TTC549 (cell line): ENCODE measurements around the gene SPRED3.
"Not testable (repeated sequence)": the region's sequence is repeated elsewhere in the genome, so short reads cannot be mapped to it uniquely, and the experiment has no call there.

ENCODE experiments used
- FAIRE-seq: peaks from 2 replicates; lab custom pipeline; 2012; peaks lifted over from hg19 to GRCh38; lab: Jason Lieb, UNC

Gene SPRED3

DNA sequence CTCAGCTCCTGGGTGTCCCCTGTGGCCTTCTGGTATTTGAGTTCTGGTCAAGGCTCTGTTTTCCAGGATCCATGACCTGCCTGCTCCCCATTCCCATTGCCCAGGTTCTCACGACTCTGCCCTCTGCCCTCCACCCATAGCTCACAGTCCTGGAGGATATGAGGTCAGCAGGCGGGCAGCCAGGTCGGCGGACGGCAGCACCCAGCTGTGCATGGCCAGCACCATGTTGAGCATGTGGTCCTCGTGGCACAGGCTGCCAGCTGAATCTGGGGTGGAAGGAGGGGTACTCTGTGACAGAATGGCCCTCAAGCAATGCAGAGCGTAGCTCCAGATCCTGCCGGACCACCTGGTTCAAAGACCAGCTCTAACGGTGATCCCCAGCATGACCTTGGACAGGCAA lies 32.4 kb downstream of the SPRED3 start:
- no peak for FAIRE-seq

DNA sequence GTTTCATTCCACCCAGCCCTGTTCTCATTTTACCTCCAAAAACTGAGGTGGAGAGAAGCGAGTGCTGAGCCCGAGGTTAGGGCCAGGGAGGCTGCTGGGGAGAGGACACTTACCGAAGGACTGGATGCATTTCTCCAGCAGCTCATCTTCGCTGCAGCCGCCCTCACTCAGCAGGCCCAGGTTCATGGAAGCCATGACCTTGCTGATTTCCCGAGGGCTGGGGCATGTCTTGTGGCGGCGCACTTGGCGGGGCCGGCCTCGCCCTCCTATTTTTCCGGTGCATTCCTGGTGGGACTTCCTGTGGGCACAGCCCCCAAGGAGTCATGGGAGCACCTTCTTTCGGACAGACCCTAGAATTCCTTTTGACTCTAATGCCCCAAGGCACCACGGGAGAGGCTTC lies 33.4 kb downstream of the SPRED3 start:
- no peak for FAIRE-seq

DNA sequence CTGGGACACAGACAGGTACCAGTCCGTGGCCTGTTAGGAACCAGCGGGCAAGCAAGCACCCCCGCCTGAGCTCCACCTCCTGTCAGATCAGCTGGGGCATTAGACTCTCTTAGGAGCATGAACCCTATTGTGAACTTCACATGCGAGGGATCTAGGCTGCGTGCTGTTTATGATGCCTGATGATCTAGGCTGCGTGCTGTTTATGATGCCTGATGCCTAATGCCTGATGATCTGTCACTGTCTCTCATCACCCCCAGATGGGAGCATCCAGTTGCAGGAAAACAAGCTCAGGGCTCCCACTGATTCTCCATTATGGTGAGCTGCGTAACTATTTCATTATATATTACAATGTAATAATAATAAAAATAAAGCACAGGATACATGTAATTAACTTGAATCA lies 33.9 kb downstream of the SPRED3 start:
- FAIRE-seq, result no peak

DNA sequence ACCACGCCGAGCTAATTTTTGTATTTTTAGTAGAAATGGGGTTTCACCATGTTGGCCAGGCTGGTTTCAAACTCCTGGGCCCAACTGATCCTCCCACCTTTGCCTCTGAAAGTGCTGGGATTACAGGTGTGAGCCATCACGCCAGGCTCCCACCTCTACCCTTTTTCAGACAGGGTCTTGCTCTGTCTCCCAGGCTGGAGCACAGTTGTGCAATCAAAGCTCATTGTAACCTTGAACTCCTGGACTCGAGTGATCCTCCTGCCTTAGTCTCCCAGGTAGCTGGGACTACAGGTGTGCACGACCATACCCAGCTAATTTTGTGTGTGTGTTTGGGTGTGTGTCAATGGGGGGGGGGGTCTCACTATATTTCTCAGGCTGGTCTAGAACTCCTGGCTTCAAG lies 35.8 kb downstream of the SPRED3 start:
- no peak for FAIRE-seq

DNA sequence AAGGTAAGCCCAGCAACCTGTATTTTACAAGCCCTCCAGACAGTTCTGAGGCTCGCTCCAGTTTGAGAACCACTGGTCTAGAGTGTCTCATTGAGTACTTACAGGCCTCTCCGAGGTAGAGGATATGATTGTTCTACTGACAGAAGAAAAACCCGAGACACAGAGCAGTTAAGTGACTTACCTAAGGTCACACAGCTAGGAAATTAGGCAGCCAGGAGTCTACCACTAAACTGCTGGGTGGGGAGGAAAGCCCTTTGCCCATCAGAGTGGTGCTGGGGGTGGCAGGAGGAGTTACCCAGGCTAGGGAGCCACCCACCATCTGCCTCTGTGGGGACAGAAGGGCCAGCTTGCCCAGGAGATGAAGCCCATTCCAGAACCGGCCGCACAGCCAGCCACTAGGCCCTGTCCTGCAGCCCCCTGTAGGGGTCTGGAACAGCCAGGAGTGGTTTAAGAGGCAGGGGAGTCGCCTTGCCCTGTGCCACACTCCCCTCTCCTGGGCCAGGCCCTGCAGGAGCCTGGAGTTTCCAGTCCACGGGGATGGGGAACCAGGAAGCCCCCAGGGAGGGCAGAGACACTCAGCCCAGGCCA lies 36.8 kb downstream of the SPRED3 start:
- FAIRE-seq, result no peak

DNA sequence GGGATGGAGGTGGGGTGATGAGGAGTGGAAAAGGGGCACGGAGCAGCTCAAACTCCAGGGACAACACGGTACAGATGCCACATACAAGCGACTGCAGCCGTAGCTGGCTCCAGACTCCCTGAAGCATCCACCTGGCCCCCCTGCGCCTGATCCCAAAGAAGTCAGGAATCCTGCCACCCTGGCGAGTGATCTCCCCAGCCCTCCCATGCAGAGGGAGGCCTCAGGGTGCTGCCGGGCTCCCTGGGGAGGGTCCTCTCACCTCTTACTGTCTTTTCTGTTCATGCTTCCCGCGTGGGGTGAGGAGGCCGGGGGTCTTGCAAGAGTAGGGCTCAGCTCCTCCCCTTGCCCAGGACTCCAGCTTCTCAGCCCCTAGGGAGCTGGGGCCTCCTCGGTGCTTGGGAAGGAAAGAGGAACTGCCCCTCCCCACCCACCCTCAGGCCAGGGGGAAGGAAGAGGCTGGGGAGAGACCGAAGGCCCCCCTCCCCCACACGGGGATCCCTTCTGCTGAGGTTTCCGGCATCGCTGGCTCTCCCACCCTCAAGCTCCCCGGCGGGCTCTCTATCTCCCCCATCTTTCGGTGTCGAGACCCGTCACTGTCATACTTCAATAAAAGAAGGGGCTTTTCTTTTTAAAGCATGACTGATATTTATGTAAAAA lies 37.4 kb downstream of the SPRED3 start, which contains the start of gene RASGRP4:
RASGRP4 (minus strand) TSS at position 410 of the 657 bp plus-strand sequence; CDS start at position 282, 128 bp downstream.
- no peak for FAIRE-seq

DNA sequence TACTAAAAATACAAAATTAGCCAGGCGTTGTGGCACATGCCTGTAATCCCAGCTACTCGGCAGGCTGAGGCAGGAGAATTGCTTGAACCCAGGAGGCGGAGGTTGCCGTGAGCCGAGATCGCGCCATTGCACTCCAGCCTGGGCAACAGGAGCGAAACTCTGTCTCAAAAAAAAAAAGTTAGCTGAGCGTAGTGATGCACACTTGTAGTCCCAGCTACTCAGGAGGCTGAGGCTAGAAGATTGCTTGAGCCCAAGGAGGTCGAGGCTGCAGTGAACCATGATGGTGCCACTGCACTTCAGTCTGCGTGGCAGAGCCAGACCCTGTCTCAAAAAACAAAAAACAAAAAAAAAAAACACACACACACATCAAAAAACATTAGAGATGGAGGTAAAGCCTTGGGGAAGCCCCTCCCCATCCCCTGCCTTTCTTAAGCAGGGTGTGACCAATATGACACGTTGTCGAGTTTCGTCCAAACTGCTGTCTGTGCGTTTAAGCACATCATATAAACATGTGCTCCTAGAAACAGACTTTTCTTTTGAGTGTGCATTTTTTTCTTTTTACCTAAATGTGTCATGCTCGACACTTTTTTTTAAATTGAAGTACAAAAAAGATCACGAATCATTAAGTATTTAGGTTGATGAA lies 38.7 kb downstream of the SPRED3 start:
- FAIRE-seq, result not testable (repeated sequence)

DNA sequence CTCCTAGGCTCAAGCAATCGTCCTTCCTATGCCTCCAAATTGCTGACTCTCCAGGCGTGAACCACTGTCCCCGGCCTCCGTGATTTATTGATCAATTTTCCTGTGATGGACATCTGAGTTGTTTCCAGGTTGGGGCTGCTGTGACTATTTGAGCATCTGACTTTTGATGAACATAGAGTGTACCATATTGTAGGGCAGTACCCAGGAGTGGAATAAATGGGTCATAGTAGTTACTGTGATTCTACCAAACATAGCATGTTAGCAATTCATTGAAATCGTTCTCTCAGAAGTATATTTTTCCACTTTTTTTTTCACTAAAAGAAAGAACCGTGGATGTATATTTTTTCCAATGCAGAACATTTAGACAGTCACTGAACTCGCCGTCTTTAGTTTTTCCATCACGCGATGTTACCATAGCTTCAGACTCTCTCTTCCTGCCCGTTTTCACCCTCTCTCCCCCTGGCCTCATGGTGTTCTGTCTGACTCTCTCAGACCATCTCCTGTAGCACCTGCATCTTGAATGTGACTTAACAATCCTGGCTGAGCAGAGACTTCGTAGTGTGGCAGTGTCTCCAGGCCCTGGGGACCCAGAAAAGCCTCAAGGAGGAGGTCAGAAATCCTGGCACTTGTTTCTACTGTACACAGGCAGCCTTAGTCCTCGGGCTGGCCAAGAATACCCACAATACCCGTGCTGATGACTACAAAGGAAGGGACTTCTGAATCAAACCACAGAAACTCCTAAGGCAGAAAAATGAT lies 40.7 kb downstream of the SPRED3 start:
- no peak for FAIRE-seq

DNA sequence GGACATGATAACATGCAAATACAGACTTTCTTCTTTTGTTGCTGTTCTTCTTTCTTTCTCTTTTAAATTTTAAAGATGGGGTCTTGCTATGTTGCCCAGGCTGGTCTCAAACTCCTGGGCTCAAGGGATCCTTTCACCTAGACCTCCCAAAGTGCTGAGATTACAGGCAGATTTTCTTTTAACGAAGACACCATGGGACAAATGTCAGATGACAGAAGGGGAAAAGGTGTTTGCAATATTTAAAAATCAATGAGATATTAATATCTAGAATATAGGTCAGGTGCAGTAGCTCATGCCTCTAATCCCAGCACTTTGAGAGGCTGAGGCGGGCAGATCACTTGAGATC lies 41.3 kb downstream of the SPRED3 start:
- no peak for FAIRE-seq

DNA sequence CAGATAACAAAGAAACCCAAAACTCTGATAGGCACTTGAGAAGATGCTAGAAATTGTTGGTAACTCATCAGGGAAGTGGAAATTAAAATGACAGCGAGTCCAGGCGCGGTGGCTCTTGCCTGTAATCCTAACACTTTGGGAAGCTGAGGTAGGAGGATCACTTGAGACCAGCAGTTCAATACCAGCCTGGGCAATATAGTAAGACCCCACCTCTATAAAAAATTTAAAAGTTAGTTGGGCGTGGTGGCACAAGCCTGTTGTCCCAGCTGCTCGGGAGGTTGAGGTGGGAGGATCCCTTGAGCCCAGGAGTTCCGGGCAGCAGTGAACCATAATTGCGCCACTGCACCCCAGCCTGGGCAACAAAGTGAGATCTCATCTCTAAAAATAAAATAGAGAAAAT lies 42.4 kb downstream of the SPRED3 start:
- FAIRE-seq, result no peak

DNA sequence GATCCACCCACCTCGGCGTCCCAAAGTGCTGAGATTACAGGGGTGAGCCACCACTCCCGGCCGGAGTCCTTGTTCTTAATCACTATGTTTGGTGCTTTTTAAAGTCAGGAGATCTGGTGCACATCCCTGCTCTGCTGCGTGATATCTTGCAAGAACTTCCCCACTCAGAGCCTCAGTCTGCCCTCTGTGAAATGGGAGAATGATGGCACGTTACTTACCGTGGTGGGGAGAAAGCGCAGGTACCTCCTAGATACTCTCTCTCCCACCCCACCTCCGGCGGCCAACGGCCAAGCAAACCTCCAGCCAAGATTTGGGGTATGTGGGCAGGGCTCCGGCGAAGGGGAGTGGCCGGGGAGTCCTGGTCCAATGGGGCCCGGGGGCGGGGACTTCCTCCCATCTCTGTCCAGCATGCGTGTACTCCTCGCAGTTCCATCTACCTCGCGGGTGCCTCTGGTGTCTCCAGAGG lies 44.8 kb downstream of the SPRED3 start, which contains the start of gene RYR1:
RYR1 (plus strand) TSS at position 424 of the 466 bp plus-strand sequence. CDS start 139 bp downstream, outside the sequence.
- FAIRE-seq, result no peak

DNA sequence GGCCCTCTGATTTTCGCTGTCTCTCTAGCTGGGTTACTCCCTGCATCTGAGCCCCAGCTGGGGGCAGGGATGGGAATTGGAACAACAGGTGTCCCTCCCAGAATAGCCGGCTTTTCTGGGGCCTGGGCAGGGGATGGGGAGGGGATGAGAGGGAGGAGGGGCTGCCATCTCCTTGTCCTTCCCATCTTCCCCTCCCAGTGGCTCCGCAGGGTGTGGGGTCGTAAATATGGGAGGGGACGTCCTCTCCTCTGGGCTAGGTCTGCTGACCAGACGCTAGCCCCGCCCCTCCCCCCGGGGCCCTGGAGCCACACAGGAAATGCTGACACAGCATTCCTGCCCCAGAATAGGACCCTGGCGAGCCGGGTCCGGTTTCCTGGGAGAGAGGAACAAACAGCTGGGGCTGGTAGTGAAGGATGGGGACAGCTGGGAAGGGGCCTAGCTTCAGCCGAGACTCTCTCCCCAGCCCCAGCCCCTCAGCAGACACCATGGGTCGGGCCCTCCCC lies 46.1 kb downstream of the SPRED3 start:
- no peak for FAIRE-seq

DNA sequence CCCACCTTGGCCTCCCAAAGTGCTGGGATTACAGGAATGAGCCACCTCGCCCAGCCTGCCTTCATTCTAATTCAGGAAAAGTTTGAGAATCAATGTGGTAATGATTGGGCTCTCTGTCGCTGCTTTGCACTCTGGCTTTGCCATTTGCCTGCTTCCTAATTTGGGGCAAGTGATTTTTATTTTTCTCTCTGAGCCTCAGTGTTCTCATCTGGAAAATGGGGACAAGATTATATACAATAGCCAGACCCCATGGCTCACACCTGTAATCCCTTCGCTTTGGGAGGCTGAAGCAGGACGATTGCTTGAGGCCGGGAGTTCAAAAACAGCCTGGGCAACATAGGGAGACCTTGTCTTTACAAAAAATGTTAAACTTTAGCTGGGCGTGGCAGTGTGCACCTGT lies 48.8 kb downstream of the SPRED3 start:
- no peak for FAIRE-seq

DNA sequence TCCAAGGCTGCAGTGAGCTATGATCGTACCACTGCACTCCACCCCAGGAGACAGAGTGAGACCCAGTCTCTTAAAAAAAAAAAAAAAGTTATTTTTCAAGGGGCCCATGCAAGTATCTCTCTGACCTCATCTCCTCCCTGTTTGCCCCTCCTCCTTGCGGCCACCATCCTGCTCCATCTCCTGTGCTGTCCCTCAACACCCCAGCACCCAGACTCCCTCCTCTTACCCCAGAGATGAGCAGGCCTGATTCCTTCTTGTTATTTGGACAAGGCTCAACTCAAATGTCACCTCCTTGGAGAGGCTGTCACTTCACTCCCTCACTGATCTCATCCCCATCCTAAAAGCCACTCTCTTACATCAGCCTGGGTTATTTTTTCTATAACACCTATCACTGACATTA lies 49.4 kb downstream of the SPRED3 start:
- FAIRE-seq, result no peak

DNA sequence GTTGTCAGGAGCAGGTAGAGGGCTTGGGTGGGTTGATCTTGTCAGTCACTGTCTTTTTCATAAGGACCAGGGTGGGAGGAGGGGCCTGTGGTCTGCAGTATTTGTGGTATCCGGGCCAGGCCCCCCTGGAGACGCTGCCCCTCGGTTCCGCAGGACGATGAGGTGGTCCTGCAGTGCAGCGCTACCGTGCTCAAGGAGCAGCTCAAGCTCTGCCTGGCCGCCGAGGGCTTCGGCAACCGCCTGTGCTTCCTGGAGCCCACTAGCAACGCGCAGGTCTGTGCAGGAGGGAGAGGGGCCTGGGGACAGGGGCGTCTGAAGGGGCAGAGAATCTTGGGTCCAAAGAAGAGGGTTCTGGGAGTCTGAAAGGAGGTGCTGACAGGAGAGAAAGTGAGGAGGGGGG lies 52.1 kb downstream of the SPRED3 start:
- no peak for FAIRE-seq

DNA sequence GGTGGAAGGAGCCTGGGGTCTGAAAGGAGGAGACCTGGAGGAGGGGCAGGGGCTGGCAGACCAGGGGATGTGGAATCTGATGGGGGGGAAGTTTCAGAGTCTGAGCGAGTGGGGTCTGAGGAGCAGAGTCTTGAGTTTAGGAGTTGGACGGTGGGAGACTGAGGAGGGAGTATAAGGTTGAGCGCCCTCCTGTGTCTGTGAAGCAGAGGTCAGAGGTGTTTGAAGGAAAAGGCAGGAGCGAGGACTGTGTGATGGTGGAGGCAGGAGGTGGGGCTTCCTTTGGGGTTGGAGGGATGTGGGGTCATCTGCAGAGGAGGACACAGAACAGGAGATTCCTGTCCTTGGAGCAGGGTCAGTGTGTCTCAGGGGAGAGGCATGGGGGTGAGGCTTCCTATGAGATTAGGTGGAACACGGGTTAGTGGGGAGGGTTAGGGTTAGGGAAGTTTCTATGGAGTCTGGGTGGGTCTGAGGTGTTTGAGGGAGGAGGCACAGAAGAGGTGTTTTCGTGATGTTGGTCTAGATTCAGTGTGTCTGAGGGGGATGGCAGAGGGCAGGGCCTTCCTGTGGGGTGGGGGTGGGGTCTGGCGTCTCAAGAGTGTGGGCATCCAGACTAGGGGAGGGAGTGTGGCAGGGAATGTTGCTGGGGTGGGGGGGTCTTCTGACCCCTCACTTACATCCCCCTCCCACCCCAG lies 53.3 kb downstream of the SPRED3 start:
- no peak for FAIRE-seq

DNA sequence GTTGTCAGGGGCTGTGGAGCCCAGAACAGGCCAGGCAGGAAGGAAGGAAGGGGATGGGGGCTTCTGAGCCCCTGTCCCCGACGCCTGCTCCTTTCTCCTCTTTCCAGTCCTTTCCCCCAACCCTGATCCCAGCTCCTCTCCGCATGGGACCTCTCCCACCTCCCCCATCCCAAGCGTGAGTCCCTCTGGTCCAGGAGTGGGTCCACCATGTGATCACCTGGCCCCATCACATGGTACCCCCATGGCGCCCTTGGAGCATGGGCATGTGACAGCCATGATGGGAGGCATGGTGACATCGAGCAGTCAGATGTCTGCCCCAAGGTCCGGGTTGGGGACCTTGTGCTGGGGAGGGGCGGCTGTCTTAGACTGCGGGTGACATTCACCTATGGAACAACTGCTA lies 54.2 kb downstream of the SPRED3 start:
- FAIRE-seq, result no peak

DNA sequence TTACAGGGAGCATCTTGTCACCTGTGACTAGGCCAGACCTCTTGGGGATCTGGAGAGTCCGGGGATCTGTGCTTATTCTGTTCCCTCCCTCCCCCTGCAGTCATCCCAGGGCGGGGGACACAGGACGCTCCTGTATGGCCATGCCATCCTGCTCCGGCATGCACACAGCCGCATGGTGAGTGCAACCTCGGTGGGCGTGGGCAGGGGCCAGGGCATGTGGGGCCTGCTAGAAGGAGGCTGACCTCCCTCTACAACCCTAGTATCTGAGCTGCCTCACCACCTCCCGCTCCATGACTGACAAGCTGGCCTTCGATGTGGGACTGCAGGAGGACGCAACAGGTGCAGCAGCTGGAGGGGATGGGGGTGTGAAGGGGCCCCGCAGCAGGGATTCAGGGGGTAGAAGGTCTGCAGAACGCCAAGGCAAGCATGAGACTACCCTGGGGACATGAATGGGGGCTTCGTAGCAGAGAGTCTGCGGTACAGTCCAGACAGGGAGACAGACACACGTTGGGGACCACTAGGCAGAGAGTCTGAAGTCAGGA lies 55.0 kb downstream of the SPRED3 start:
- no peak for FAIRE-seq

DNA sequence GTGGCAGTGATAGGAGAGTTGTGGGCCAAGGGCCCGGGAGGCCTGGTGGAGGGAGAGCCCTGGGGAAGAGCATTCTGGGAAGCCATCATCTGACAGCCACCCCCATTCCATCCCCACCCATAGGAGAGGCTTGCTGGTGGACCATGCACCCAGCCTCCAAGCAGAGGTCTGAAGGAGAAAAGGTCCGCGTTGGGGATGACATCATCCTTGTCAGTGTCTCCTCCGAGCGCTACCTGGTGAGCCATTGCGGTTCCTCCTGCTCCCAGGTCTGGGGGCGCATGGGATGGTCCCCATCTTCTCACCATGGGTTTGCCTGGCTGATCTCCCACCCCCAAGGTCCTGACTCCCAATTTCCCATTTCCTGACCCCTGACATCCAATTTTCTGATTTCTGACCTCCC lies 55.5 kb downstream of the SPRED3 start:
- FAIRE-seq, result no peak

DNA sequence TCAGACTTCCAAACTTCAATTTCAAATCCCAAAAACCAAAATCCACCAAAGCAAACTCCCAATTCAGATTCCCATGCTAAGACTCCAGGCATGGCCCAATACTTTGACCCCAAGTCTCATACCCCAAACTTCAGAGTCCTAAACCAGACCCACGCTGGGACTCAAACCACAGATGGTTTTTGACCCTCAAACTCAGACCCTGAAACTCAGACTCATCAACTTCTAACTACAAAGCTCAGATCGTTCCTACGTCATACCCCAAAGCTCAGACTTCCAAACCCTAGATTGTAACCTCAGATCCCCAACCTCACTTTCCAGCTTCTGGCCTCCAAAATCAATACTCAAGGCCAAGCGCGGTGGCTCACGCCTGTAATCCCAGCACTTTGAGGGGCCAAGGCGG lies 56.9 kb downstream of the SPRED3 start:
- FAIRE-seq, result no peak

DNA sequence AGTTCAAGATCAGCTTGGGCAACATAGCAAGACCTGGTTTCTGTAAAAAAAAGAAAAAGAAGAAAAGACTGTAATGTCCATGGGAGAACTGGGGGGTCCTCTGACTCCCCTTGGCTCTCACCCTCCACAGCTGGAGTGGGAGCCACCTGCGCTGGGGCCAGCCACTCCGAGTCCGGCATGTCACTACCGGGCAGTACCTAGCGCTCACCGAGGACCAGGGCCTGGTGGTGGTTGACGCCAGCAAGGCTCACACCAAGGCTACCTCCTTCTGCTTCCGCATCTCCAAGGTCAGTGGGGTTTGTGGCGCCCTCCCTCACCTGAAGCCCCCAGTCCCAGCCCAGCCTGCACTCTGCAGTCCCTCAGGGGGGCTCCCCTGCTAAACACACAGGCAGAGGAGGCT lies 59.7 kb downstream of the SPRED3 start:
- FAIRE-seq, result no peak
